GM19240 (cell line): ENCODE data around the gene THADA.

Experiments
- DNase-seq: peaks from one replicate; pipeline ENCODE4 v3.0.0; 2011; ENCODE audit warnings: low spot score; ENCODE audit not compliant: insufficient read length

Gene THADA

DNA sequence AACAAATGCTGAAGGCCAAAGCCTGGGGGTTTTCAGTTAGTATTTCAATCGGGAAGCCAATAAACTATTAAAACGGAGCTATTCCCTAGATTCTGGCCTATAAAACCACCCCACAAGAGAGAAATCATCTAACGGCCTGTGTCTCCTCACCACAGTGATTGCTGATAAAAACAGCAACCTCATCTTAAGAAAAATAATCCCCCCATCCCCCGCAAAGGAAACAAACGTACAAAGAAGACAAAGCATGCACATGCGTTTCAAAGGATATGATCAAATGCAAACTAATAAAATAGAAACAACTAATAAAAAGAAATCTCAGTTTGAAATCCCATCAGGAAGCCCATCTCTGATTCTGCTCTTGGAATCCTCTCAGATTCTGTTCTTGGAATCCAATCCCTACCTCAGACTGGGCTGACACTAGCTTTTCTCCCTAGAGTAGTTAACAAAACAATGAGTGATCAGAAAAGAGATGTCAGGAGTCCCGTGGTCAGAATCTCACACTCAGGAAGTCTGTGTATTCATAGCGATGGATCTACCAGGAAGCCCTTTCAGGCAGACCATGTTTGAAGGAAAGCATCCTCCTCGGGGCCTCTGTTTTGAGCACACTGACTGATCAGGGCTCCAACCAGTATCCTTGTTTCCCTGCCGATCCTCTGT, 150.7 kb downstream of the THADA start:
- no peak for DNase-seq

DNA sequence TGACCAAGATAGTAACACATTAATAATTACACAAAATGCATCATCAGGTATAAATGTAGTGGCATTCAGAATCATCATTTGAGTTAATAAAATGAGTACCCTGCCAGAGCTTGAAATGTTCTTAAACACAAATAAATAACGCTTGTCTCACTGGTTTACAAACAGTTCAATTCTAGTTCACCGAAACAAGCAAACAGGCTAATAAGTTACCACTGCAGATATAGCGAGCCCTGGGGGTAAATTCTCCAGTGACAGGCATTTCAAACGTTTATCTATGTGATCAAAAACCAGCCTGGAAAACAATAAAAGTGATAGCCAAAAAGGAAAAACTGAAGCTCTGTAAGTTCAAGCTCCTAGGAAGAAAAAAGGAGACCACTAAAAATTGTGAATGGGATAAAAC, 152.6 kb downstream of the THADA start:
- DNase-seq: no peak

DNA sequence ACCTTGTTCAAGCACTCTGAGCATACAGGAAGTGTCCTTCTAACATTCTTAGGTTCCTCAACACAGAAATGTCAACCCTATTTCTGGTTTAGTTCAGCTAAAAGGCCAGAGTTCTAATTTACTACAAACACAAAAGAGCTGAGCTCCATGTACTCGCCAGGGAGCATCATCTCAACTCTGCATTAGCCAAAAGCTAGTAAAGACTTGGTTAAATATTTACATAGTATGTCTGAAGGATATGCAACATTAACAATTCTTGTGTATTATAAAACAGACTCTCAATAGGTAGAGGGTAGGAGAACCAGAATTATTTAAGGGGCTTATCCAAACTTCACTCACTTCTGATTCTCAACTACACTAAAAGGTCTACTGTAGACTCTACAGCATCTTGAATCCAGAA, 154.6 kb downstream of the THADA start:
- DNase-seq: no peak

- DNase-seq: no peak
Observed at GRCh38 chr2:43438858-43439655, 156.8 kb downstream of the THADA start.

- no peak for DNase-seq
Observed at GRCh38 chr2:43438342-43438741, 157.5 kb downstream of the THADA start.

GRCh38 chr2:43437363-43437762, 158.5 kb downstream of the THADA start:
- DNase-seq: no peak

GRCh38 chr2:43436431-43436830, 159.4 kb downstream of the THADA start:
- no peak for DNase-seq

GRCh38 chr2:43435746-43436145, 160.1 kb downstream of the THADA start:
- no peak for DNase-seq

DNA sequence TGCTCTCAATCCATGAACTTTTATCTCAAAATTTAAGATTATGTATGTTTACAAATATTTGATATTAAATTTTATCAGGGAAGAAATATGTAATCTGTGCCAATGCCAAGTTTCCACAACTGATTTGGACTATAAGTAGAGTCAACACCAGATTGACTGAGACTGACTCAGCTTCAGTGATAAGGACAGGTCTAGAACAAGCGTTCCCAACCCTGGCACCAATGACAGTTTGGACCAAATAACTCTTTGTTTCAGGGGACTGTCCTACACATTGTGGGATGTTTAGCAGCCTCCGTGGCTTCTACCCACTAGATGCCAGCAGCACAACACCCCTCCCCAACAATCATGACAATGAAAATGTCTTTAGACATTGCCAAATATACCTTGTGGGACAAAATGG, 165.3 kb downstream of the THADA start:
- DNase-seq: no peak

GRCh38 chr2:43429369-43429768, 166.5 kb downstream of the THADA start:
- DNase-seq: no peak

DNA sequence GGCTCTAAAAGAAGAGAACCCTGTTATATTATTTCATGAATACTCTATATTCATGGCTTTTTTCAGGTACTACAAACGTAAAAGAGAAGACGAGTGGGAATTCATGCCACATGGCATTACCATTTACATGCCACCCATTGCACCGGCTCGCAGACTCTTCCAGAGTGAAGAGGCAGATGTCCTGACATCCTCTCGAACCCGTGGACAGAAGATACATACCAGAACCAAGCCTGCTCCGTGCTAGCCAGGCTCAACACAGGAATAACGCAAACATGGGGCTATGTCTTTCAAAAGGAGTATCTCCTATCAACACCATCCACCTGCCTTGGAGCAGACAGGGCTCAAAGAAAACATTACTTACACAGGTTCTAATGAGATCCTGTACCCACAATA, 168.8 kb downstream of the THADA start:
- no peak for DNase-seq

GRCh38 chr2:43426305-43427031, 169.4 kb downstream of the THADA start:
- no peak for DNase-seq

- no peak for DNase-seq
Observed at GRCh38 chr2:43425659-43426058, 170.2 kb downstream of the THADA start.

DNA sequence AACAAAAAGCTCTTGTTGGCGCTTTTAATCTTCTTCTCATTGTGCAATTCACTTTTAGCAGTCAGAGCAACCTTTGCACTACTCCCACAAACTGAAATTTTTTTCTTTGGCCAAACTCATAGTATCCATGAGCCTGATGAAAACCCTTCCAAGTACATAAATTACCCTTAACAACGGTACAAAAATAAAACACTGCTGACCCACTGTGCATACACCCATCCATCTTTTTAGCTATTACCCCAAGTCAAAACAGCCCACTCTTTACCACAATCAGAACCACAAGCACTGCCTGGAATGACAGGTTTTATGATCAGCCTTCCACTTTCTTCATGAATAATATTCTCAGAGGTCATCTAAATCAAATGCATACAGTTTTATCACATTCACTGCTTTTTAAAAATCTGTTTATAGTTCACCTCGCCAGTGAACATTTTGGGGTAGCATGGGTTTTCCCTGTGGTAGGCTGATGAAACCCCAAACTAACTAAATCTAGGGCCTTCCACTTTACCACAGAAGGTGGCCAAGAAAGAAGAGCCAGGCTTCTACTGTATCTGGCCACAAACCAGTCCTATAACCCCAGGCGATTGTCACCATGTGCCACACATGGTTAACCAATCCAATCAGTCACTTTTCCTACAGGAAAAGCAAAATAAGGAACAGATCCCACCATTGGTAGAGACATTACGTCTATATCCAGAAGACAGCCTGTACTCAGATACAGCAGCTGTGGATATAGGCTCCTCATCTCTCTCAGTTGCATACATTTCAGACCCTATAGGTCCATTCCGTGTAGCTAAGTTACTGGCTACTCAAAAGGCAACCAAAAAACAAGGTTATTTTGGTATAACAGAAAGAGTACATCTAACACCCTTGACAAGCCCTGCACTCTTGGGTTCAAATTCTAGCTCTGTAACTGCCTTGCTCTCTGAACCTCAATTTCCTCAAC, 171.3 kb downstream of the THADA start:
- no peak for DNase-seq

- DNase-seq: no peak
Observed at GRCh38 chr2:43423941-43424261, 171.9 kb downstream of the THADA start.

- DNase-seq: no peak
Observed at GRCh38 chr2:43421194-43421593, 174.6 kb downstream of the THADA start.

DNA sequence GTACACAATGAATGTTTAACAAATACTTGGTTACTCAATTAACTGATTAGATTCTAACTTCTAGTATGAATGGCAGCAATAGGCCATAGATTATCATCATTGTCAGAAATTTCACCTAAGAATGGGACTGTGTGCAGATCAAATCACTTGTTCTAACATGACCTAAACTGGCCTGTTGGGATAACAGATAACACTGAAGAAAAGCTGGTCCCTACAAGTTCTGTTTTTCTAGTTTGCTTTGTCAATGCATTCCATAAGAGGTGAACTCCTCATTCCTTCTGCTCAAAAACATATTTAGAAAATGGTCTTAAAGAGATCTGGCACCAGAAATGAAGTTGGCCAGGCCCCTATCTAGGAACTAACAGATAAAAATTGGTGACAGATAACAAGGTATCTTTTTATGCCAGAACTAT, 175.4 kb downstream of the THADA start:
- no peak for DNase-seq

DNA sequence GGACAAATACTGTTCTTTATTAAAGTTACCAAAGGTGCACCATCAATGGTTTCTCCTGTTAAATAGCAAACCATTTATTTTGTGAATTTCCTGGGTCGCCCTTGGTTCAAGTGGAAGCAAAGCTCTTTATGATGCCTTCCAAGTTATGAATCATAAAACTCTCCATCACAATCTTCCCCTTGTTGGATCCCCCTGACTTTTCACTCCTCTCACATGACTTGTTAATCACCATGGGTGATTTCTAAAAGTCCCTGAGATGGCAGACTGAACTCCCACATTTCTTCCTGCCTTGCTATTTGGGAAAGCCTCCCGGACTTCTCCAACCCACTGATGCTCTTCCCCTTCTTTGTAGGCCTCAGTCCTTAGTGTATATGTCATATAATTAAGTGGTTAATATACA, 176.0 kb downstream of the THADA start:
- DNase-seq: no peak

DNA sequence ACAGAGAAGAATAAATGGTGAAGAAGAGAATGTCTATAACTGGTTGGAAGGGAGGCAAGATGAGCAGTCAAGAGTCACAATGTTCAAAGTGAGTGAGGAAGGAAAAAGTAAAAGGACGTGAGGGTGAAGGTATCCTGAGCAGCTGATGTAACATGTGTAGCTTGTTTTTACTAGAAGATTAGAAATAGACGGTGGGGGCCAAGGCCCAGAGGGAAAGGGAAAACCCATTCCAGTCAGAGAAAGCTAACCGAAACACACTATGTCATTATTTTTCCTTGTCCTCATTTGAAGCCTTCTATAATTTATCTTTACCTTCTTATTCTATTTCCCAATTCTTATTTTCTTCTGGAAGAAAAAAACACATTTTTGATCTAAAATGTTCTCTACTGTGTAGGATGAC, 176.6 kb downstream of the THADA start:
- DNase-seq: no peak

GRCh38 chr2:43418680-43419079, 177.2 kb downstream of the THADA start:
- DNase-seq: no peak

- DNase-seq: no peak
Observed at GRCh38 chr2:43417300-43417699, 178.5 kb downstream of the THADA start.
